B cell (primary cell): ENCODE results near the gene GGNBP2. TPM values are rescaled to one million over a fixed set of nuclear protein-coding genes. Genes with fewer than 3 reads are reported as not detected.
A peak's percentile ranks its signal among the peaks of the same experiment; 100 is the strongest.

Source experiments
- ATAC-seq: fragments of 200-7000 bp; cut with Tn5 transposase; one replicate; pipeline ENCODE4 v1.10.0; 2021; ENCODE audit warnings: low read depth, mild to moderate bottlenecking, moderate number of reproducible peaks, moderate library complexity
- CTCF ChIA-PET: fragments of 350-600 bp; sonication (Branson Sonifier 250); formaldehyde crosslinking; loops from one replicate; lab custom pipeline; 2021; ENCODE audit warnings: antibody characterized with exemption, inconsistent platforms; lab: Charles Lee
- POLR2A ChIA-PET: fragments of 350-600 bp; sonication (Branson Sonifier 250); formaldehyde crosslinking; loops from one replicate; lab custom pipeline; 2021; ENCODE audit warnings: antibody characterized with exemption; lab: Charles Lee
- DNase-seq: peaks from one replicate; pipeline ENCODE4 v3.0.0; 2013
- H2AFZ ChIP-seq: 2 replicates; pipeline ENCODE4 v1.6.1; 2012; ENCODE audit warnings: mild to moderate bottlenecking, low read depth, low read length; ENCODE audit not compliant: insufficient read depth, poor library complexity, severe bottlenecking
- H3K27ac ChIP-seq, 2 donors: 1 replicate in 1 of 2; 2 replicates in 1 of 2; pipeline ENCODE4 v1.5.1; 2012 to 2013; ENCODE audit warnings: low read length in 2 of 2, mild to moderate bottlenecking in 2 of 2, moderate library complexity in 1 of 2
- H3K27me3 ChIP-seq, 4 experiments: fragments of 200-600 bp in 1 of 4; sonication (generic) in 1 of 4; replicated peaks in 1 of 4; 1 replicate in 2 of 4; 2 replicates in 2 of 4; pipeline versions ENCODE4 v1.6.1 to v1.7.0; 2013 to 2016; ENCODE audit warnings: low read length in 3 of 4, mild to moderate bottlenecking in 2 of 4, mixed read lengths in 1 of 4, moderate library complexity in 1 of 4; ENCODE audit not compliant: insufficient read depth in 4 of 4, control insufficient read depth in 3 of 4; ENCODE audit errors: control extremely low read depth in 1 of 4
- H3K36me3 ChIP-seq, 2 experiments: replicated peaks in 1 of 2; 1 replicate in 1 of 2; 2 replicates in 1 of 2; pipeline versions ENCODE4 v1.6.1 to v1.7.1; 2013; ENCODE audit warnings: low read length in 1 of 2; ENCODE audit not compliant: insufficient read depth in 2 of 2, control insufficient read depth in 1 of 2; ENCODE audit errors: control extremely low read depth in 1 of 2, extremely low read depth in 1 of 2
- H3K4me1 ChIP-seq, 2 donors: fragments of 200-600 bp in 1 of 2; sonication (generic) in 1 of 2; 1 replicate in 1 of 2; 2 replicates in 1 of 2; pipeline versions ENCODE4 v1.5.1 to v1.6.1; 2013 to 2017; ENCODE audit warnings: low read length in 2 of 2; ENCODE audit not compliant: control insufficient read depth in 2 of 2, insufficient read depth in 2 of 2
- H3K4me2 ChIP-seq: replicated peaks from 2 replicates; pipeline ENCODE3; 2012; ENCODE audit warnings: mild to moderate bottlenecking, low read depth, low read length; ENCODE audit not compliant: poor library complexity, severe bottlenecking
- H3K4me3 ChIP-seq, 5 experiments: fragments of 200-600 bp in 1 of 5; sonication (generic) in 1 of 5; 1 replicate in 3 of 5; 2 replicates in 2 of 5; pipeline versions ENCODE4 v1.5.1 to v1.7.0; 2011 to 2016; ENCODE audit warnings: low read length in 4 of 5, mild to moderate bottlenecking in 4 of 5, low read depth in 2 of 5, control low read depth in 1 of 5, moderate library complexity in 1 of 5; ENCODE audit not compliant: insufficient read depth in 1 of 5; ENCODE audit errors: control extremely low read depth in 1 of 5, extremely low read depth in 1 of 5
- H3K79me2 ChIP-seq: fragments of 200-600 bp; sonication (generic); one replicate; pipeline ENCODE4 v1.6.0; 2016; ENCODE audit warnings: low read length; ENCODE audit not compliant: control insufficient read depth, insufficient read depth
- H3K9ac ChIP-seq: fragments of 200-600 bp; sonication (generic); 2 replicates; pipeline ENCODE4 v1.6.1; 2017; ENCODE audit warnings: mild to moderate bottlenecking, low read length, moderate library complexity
- H3K9me3 ChIP-seq, 3 donors: one replicate each; pipeline versions ENCODE4 v1.6.1 to v1.7.1; 2013; ENCODE audit warnings: low read length in 2 of 3; ENCODE audit not compliant: control insufficient read depth in 2 of 3, insufficient read depth in 1 of 3; ENCODE audit errors: control extremely low read depth in 1 of 3
- H4K20me1 ChIP-seq: 2 replicates; pipeline ENCODE4 v1.6.0; 2012; ENCODE audit warnings: mild to moderate bottlenecking, low read length; ENCODE audit not compliant: insufficient read depth, control insufficient read depth, poor library complexity, severe bottlenecking
- H3K27ac Mint-ChIP-seq: one replicate; pipeline ENCODE4 v1.8.0; 2021; ENCODE audit warnings: mixed read lengths
- H3K27me3 Mint-ChIP-seq: one replicate; pipeline ENCODE4 v1.8.0; 2021; ENCODE audit warnings: mixed read lengths
- H3K4me1 Mint-ChIP-seq: one replicate; pipeline ENCODE4 v1.8.0; 2021; ENCODE audit warnings: mixed read lengths
- H3K4me3 Mint-ChIP-seq: one replicate; pipeline ENCODE4 v1.8.0; 2021; ENCODE audit warnings: mixed read lengths
- H3K9me3 Mint-ChIP-seq: one replicate; pipeline ENCODE4 v1.8.0; 2022; ENCODE audit warnings: mixed read lengths; ENCODE audit not compliant: insufficient read depth
- WGBS: methylation state at CpG from one replicate; pipeline ENCODE4 v1.1.5; 2013; ENCODE audit warnings: missing lambda C conversion rate; ENCODE audit not compliant: insufficient coverage; 5-methylcytosine and 5-hydroxymethylcytosine counted together
- intact Hi-C: fragments of 100-400 bp; cut with micrococcal nuclease; formaldehyde crosslinking; loops from one replicate; pipeline ENCODE4 v1.10.0; 2022
- polyA plus RNA-seq: library from polyadenylated mRNA; depleted of rRNA; stranded (reverse); fragments of >200 nt; gene quantifications from 2 replicates; pipeline ENCODE4 v1.2.3, GENCODE V29; 2012
- total RNA-seq, 2 donors: library from RNA; stranded (reverse); fragments of 120-200 nt in 1 of 2; gene quantifications; 1 replicate in 1 of 2; 2 replicates in 1 of 2; pipeline versions ENCODE4 v1.2.3 to v1.2.4, GENCODE V29; 2013 to 2022
- TF ChIP-seq, protein P1 (sequence below): fragments of 200-600 bp; IDR thresholded peaks from one replicate; pipeline ENCODE4 v1.8.0; 2022; ENCODE audit warnings: antibody characterized with exemption, mild to moderate bottlenecking

The GGNBP2 gene
- total and polyA plus RNA-seq, 2 donors (not counting 1 experiment from before 2014, with no cell fraction given) = 107 to 137 TPM

DNA sequence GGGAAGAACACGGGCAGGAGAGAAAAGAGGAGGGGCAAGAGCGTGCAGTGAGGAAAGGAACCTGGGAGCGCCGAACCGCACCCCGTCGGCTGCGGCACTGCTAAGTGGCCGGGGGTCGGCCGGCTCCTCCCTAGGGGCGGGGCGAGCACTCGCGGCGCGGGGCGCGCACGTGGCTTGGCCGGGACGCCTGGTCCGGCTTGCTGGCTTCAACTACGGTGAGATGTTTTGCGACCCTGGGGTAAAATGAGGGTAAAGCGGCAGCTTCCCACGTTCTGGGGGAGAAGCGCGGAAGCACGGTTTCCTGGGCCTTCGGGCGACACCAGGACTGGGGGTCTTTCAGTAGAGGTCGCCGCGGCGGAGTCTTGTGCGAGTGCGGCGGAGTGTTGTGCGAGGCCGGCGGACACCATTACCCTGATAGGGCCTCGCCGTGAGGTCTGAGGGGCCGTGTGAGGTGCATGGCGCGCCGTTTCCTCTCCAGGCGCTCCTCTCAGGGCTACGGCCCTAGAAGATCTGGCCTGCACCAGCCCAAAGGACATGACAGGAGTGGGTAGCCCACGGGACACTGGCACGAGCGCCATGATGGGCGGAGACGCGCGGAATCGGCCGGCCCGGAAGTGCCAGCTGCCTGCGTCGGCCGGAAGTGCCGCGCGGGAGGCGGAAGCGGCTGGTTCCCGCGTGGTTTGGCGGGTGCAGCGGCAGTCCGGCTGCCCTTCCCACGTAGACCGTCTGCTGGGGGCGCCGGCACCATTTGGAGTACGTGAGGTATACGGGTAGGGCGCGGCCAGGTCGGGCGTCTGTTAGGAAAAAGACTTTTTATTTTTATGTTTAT lies 9.7 kb upstream of the GGNBP2 start, which contains the start of the genes MYO19 and PIGW:
Gene MYO19, minus strand, starts transcription at position 29 of the 829 bp plus-strand sequence. CDS start 2,330 bp downstream, outside the sequence.
Gene PIGW, plus strand, starts transcription at position 148 of the 829 bp plus-strand sequence. CDS start 2,115 bp downstream, outside the sequence.
- Mint-ChIP-seq H3K9me3 (no peaks in the 10 kb centered on the region), H3K4me3 (peak within 1 kb of the TSS; percentile 96), H3K27me3 (no peaks in the 10 kb centered on the region), H3K4me1 (peaks cover 21% of the 10 kb centered on the region), H3K27ac (peak within 1 kb of the TSS; percentile 99)
- peak within 1 kb of the TSS; percentile 62 to 99 (median 94) for H3K4me3 ChIP-seq
- no peaks in the 10 kb centered on the region for H4K20me1 ChIP-seq
- peaks cover 1 to 16% of the 10 kb centered on the region in 2 experiments for H3K36me3 ChIP-seq
- peak within 1 kb of the TSS; percentile 96 to 97 for H3K27ac ChIP-seq
- peak within 1 kb of the TSS; percentile 85 for H2AFZ ChIP-seq
- under 1% methylated on average over 83 of the region's 83 CpGs for WGBS
- peaks cover 9 to 18% of the 10 kb centered on the region in 2 donors for H3K4me1 ChIP-seq
- intact Hi-C loops = loop anchor here (1.0 to 2.0 kb wide), 6 partner anchors 9 to 414 kb away; partner anchors contain the start of genes AATF, DHRS11, GGNBP2 and MRM1
- H3K79me2 ChIP-seq = peaks cover 11% of the 10 kb centered on the region
- ATAC-seq (peak; percentile 78), DNase-seq (peak; percentile 93)
- TF ChIP-seq, protein P1, sequence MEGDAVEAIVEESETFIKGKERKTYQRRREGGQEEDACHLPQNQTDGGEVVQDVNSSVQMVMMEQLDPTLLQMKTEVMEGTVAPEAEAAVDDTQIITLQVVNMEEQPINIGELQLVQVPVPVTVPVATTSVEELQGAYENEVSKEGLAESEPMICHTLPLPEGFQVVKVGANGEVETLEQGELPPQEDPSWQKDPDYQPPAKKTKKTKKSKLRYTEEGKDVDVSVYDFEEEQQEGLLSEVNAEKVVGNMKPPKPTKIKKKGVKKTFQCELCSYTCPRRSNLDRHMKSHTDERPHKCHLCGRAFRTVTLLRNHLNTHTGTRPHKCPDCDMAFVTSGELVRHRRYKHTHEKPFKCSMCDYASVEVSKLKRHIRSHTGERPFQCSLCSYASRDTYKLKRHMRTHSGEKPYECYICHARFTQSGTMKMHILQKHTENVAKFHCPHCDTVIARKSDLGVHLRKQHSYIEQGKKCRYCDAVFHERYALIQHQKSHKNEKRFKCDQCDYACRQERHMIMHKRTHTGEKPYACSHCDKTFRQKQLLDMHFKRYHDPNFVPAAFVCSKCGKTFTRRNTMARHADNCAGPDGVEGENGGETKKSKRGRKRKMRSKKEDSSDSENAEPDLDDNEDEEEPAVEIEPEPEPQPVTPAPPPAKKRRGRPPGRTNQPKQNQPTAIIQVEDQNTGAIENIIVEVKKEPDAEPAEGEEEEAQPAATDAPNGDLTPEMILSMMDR = no peak
- POLR2A ChIA-PET = interaction anchor here (0.6 to 3.1 kb wide), 4 partner anchors 10 to 759 kb away, joined by 3 to 57 read pairs (median 6); partner anchors contain the start of genes GGNBP2 and MRM1
- CTCF ChIA-PET = interaction anchor here (0.6 to 3.2 kb wide), 11 partner anchors 9 to 539 kb away, joined by 3 to 34 read pairs (median 4); partner anchors contain the start of genes GGNBP2 and MRM1
- peak within 1 kb of the TSS; percentile 82 for H3K4me2 ChIP-seq
- H3K27me3 ChIP-seq = no peaks in the 10 kb centered on the region
- H3K9me3 ChIP-seq = peaks cover 0 to 3% (median 0%) of the 10 kb centered on the region in 3 donors
- peak within 1 kb of the TSS; percentile 72 for H3K9ac ChIP-seq
